Endodermal cell (in vitro differentiated cells): ENCODE measurements around the gene CDH13. TPM values are rescaled to one million over a fixed set of nuclear protein-coding genes. Genes with fewer than 3 reads are reported as not detected.

ENCODE experiments used
- DNase-seq: peaks from one replicate; pipeline ENCODE4 v3.0.0-alpha.2; 2017
- H3K27ac ChIP-seq: 2 replicates; pipeline ENCODE4 v1.5.1; 2013; ENCODE audit warnings: mild to moderate bottlenecking, low read depth, low read length, moderate library complexity
- H3K27me3 ChIP-seq: 2 replicates; pipeline ENCODE4 v1.6.1; 2013; ENCODE audit warnings: mild to moderate bottlenecking, low read length, moderate library complexity; ENCODE audit not compliant: insufficient read depth, control insufficient read depth, poor library complexity, severe bottlenecking
- H3K36me3 ChIP-seq: 2 replicates; pipeline ENCODE4 v1.7.0; 2013; ENCODE audit warnings: mild to moderate bottlenecking, low read length, moderate library complexity; ENCODE audit not compliant: control insufficient read depth, insufficient read depth
- H3K4me1 ChIP-seq: one replicate; pipeline ENCODE4 v1.7.0; 2013; ENCODE audit warnings: low read length; ENCODE audit not compliant: control insufficient read depth, insufficient read depth
- H3K4me3 ChIP-seq: 2 replicates; pipeline ENCODE4 v1.5.1; 2013; ENCODE audit warnings: mild to moderate bottlenecking, low read length, moderate library complexity
- H3K9ac ChIP-seq: 2 replicates; pipeline ENCODE4 v1.6.1; 2013; ENCODE audit warnings: mild to moderate bottlenecking, low read length, moderate library complexity; ENCODE audit not compliant: poor library complexity, severe bottlenecking; ENCODE audit errors: extremely low read depth
- H3K9me3 ChIP-seq: 2 replicates; pipeline ENCODE4 v1.6.1; 2013; ENCODE audit warnings: mild to moderate bottlenecking, low read length, moderate library complexity; ENCODE audit not compliant: control insufficient read depth
- H3K27ac Mint-ChIP-seq: 2 replicates; pipeline ENCODE4 v1.8.0; 2020; ENCODE audit warnings: mixed read lengths
- H3K27me3 Mint-ChIP-seq: 2 replicates; pipeline ENCODE4 v1.8.0; 2021; ENCODE audit warnings: mild to moderate bottlenecking, mixed read lengths; ENCODE audit not compliant: insufficient read depth
- H3K36me3 Mint-ChIP-seq: 2 replicates; pipeline ENCODE4 v1.8.0; 2020; ENCODE audit warnings: low read depth, mixed read lengths
- H3K4me1 Mint-ChIP-seq: 2 replicates; pipeline ENCODE4 v1.8.0; 2020; ENCODE audit warnings: mixed read lengths
- H3K4me3 Mint-ChIP-seq: 2 replicates; pipeline ENCODE4 v1.8.0; 2020; ENCODE audit warnings: mild to moderate bottlenecking, moderate library complexity, mixed read lengths
- H3K9me3 Mint-ChIP-seq: 2 replicates; pipeline ENCODE4 v1.8.0; 2020; ENCODE audit warnings: mild to moderate bottlenecking, mixed read lengths
- WGBS, 2 experiments: methylation state at CpG; one replicate each; pipeline versions ENCODE4 v1.1.5 to v1.1.7; 2013; ENCODE audit warnings: missing lambda C conversion rate in 2 of 2, mixed read lengths in 1 of 2; ENCODE audit not compliant: insufficient coverage in 1 of 2, insufficient read length in 1 of 2; 5-methylcytosine and 5-hydroxymethylcytosine counted together
- total RNA-seq, 2 donors: library from RNA; stranded (reverse); fragmentation: NEBNext Ultra II Directional in 1 of 2; extraction: Animal tissue kit (Norgen Biotek cat#: 25700) in 1 of 2; gene quantifications; 2 replicates in 1 of 2; 3 replicates in 1 of 2; pipeline ENCODE4 v1.2.1, GENCODE V29; 2021
- TF ChIP-seq, protein P1 (sequence below): fragments of 200-600 bp; sonication (generic); conservative IDR thresholded peaks from 2 replicates; pipeline ENCODE4 v1.5.0; 2021; ENCODE audit warnings: antibody characterized with exemption, mild to moderate bottlenecking

CDH13 gene
- total RNA-seq, 2 donors from 2014 or later = 0.86 to 1.8 TPM

DNA sequence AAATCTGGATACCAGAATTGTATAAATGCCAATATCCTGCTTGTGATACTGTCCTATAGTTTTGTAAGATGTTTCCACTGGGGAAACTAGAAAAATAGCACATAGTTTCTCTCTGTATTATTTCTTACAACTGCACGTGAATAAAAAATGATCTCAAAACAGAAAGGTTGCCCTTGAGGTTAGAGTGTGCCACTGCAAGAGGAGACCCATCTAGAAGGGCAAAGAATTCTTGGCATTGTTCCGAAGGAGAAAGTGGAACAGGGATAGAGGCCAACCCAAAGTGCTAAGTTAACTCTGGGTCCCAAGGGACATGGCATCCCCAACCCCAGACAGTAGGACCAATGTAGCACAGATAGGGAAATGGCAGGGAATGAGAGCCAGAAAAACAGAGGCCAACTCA is 703.5 kb downstream of the CDH13 start:
- no peaks in the 10 kb centered on the region for H3K4me1 ChIP-seq
- no peaks in the 10 kb centered on the region for H3K9me3 Mint-ChIP-seq

DNA sequence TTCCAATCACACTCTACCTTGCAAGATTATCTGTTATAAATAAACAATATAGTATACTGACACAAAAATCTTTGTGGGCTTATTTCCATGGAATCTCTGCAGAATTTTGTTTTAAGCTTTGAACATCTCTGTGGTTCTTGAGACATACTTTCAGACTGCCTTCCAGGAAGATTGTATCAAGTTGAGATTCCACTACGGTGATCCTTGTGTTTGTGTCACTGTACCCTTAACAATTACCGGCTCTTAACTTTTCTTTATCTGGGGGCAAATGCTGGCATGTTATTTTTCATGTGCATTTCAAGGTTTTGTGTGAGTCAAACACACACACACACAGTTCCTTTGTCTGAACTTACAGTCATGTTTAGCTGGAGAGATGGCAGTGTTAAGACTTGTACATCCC is 708.3 kb downstream of the CDH13 start:
- Mint-ChIP-seq H3K9me3 (no peaks in the 10 kb centered on the region), H3K4me3 (no peak overlapping the region), H3K4me1 (peaks cover 13% of the 10 kb centered on the region), H3K36me3 (no peaks in the 10 kb centered on the region), H3K27ac (no peak overlapping the region), H3K27me3 (no peaks in the 10 kb centered on the region)
- H3K27me3 ChIP-seq = no peaks in the 10 kb centered on the region
- H3K4me3 ChIP-seq = no peak overlapping the region
- no peak overlapping the region for H3K27ac ChIP-seq
- no peaks in the 10 kb centered on the region for H3K9me3 ChIP-seq
- TF ChIP-seq, protein P1, sequence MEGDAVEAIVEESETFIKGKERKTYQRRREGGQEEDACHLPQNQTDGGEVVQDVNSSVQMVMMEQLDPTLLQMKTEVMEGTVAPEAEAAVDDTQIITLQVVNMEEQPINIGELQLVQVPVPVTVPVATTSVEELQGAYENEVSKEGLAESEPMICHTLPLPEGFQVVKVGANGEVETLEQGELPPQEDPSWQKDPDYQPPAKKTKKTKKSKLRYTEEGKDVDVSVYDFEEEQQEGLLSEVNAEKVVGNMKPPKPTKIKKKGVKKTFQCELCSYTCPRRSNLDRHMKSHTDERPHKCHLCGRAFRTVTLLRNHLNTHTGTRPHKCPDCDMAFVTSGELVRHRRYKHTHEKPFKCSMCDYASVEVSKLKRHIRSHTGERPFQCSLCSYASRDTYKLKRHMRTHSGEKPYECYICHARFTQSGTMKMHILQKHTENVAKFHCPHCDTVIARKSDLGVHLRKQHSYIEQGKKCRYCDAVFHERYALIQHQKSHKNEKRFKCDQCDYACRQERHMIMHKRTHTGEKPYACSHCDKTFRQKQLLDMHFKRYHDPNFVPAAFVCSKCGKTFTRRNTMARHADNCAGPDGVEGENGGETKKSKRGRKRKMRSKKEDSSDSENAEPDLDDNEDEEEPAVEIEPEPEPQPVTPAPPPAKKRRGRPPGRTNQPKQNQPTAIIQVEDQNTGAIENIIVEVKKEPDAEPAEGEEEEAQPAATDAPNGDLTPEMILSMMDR = no peak
- DNase-seq = no peak
- no peak overlapping the region for H3K9ac ChIP-seq
- no peaks in the 10 kb centered on the region for H3K36me3 ChIP-seq
- 88 to 96% methylated on average over 2 of the region's 2 CpGs for WGBS, 2 experiments
- H3K4me1 ChIP-seq = peaks cover 5% of the 10 kb centered on the region

More for the DNA sequence above, 703.5 kb downstream of the CDH13 start:
- TF ChIP-seq, protein P1 = peak; percentile 59
- H3K4me3 ChIP-seq = no peak overlapping the region
- no peak for DNase-seq
- Mint-ChIP-seq H3K4me3 (no peak overlapping the region), H3K27me3 (no peaks in the 10 kb centered on the region), H3K36me3 (no peaks in the 10 kb centered on the region), H3K4me1 (peaks cover 4% of the 10 kb centered on the region), H3K27ac (no peak overlapping the region)
- H3K27me3 ChIP-seq = no peaks in the 10 kb centered on the region
- no peaks in the 10 kb centered on the region for H3K9me3 ChIP-seq
- no peaks in the 10 kb centered on the region for H3K36me3 ChIP-seq
- no peak overlapping the region for H3K27ac ChIP-seq
- 85% methylated on average over 2 of the region's 2 CpGs; no CpG with 5 or more reads in 1 of the 2 experiments for WGBS, 2 experiments
- no peak overlapping the region for H3K9ac ChIP-seq

DNA sequence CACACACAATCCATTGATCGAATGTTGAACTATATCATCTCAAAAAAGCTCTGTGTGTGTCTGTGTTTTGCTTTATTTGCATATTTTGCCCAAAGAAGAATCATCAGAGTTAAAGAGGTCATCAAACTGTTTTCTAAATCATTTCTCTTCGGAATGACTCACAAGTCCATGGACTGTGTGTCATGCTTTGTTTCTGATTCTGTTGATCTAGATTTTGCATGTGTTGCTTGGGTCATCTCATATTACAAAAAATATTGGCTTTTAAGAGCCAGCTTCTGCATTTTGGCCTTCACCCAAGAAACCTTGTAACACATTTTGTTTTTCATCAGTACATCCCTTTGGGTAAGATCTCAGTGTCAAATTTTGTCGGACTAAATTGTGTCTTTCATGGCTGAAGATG is 709.8 kb downstream of the CDH13 start:
- Histone ChIP-seq H3K27me3 (no peaks in the 10 kb centered on the region), H3K27ac (no peak overlapping the region), H3K9ac (no peak overlapping the region), H3K4me1 (peaks cover 5% of the 10 kb centered on the region), H3K4me3 (no peak overlapping the region), H3K9me3 (no peaks in the 10 kb centered on the region), H3K36me3 (no peaks in the 10 kb centered on the region)
- H3K27me3 Mint-ChIP-seq = no peaks in the 10 kb centered on the region
- no peaks in the 10 kb centered on the region for H3K36me3 Mint-ChIP-seq
- 88 to 100% methylated on average over 2 to 3 of the region's 3 CpGs for WGBS, 2 experiments
- no peaks in the 10 kb centered on the region for H3K9me3 Mint-ChIP-seq
- TF ChIP-seq, protein P1 = no peak
- no peak overlapping the region for H3K4me3 Mint-ChIP-seq
- DNase-seq = no peak
- peaks cover 9% of the 10 kb centered on the region for H3K4me1 Mint-ChIP-seq
- H3K27ac Mint-ChIP-seq = no peak overlapping the region
